ENCODE measurements around the gene USP15. TPM values are rescaled to one million over a fixed set of nuclear protein-coding genes. Genes with fewer than 3 reads are reported as not detected.

The USP15 gene
- 140 and 144 TPM in 2 replicates for polyA plus RNA-seq

DNA sequence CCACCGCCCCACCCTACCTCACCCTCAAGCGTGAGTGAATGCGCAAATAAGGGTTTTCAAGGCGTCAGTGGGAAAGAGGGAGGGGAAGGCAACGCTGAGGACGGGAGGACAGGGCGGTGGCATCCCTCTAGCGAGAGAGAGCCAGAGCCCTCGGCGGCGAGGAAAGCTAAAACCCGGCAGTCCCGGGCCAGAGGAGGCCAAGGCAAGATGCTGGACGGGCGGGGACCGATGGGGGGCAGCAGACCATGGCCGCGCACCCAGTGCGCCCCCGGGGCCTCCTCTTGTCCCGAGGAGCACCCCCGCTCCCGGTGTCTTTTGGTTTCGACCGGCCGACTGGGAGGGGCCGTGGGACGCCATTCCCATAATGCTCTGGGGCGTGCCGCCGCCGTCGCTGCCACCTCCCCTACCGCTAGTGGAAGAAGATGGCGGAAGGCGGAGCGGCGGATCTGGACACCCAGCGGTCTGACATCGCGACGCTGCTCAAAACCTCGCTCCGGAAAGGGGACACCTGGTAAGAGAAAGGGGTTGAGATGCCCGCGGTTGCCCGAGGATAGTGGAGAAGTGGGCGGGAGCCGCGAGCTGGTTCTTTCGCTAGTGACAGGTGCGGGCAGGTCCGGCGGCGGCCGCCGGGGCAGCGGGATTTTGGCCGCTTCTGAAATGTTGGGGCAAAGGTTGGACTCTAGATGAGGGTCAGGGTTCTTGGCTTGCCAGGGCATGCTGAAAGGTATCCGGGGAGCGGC, at the start of gene USP15:
USP15 (plus strand) TSS at position 412 of the 740 bp plus-strand sequence; CDS start at position 423, 11 bp downstream.

Other genes with a start within 250 kb of the USP15 start
- 15.7 and 17.4 TPM in 2 replicates for gene MON2, start 206.4 kb downstream of the USP15 start, polyA plus RNA-seq